ENCODE measurements around the gene PITX1. TPM values are rescaled to one million over a fixed set of nuclear protein-coding genes. Genes with fewer than 3 reads are reported as not detected.

The PITX1 gene
- total and polyA plus RNA-seq, 2 donors (not counting 1 experiment from before 2014, with no cell fraction given): 1.7 to 3.1 TPM

DNA sequence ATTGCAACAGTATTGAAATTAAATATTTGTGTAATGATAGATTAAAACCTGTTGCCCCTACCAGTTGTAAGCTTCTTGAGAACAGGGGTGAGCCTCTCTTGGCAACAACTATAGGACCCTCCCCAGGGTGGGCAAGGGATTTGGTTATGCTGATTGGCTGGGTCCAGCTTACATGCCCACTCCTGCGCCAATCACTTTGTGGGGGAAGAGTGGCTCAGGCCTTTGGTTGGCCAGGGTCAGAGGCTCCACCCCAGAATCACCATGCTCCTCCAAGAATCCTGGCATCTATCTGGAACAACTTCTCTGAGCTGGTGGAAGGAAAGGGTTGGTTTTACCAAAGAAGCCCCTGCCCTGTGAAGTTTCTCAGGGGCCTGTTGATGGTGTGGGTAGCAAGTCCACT, 8.6 kb upstream of the PITX1 start:
- H3K4me2 ChIP-seq (ENCODE audit: extremely low read depth, insufficient read depth, low read length): no peak overlapping the region
- H3K36me3 ChIP-seq (ENCODE audit: control insufficient read depth, insufficient read depth, low read length): no peaks in the 10 kb centered on the region
- no peak for DNase-seq (ENCODE audit: low read depth in 2 of 2)
- H3K4me1 ChIP-seq (ENCODE audit: control insufficient read depth, extremely low read depth, insufficient read depth, low read length): no peaks in the 10 kb centered on the region
- no peak overlapping the region for H3K27ac ChIP-seq (ENCODE audit: insufficient read depth, low read length)
- H3K4me3 ChIP-seq (replicated peaks in 1 of 4; ENCODE audit: control extremely low read depth in 1 of 4, insufficient read depth in 1 of 4, low read depth in 3 of 4, low read length in 4 of 4): no peak overlapping the region
- no peaks in the 10 kb centered on the region for H4K20me1 ChIP-seq (ENCODE audit: control insufficient read depth, extremely low read depth, insufficient read depth, low read length)
- no peaks in the 10 kb centered on the region for H3K79me2 ChIP-seq (ENCODE audit: control insufficient read depth, insufficient read depth, low read length)
- peaks cover 64% of the 10 kb centered on the region for H3K27me3 ChIP-seq (ENCODE audit: control insufficient read depth, insufficient read depth, low read length)
- no peak overlapping the region for H2AFZ ChIP-seq (ENCODE audit: low read length)
- H3K9me3 ChIP-seq (ENCODE audit: control insufficient read depth, insufficient read depth, low read depth, low read length): no peaks in the 10 kb centered on the region
- TF ChIP-seq EZH2 (IDR thresholded peaks at IDR 0.05; ENCODE audit: low read length, missing control alignments): peak; percentile 17
- TF ChIP-seq, protein P1, sequence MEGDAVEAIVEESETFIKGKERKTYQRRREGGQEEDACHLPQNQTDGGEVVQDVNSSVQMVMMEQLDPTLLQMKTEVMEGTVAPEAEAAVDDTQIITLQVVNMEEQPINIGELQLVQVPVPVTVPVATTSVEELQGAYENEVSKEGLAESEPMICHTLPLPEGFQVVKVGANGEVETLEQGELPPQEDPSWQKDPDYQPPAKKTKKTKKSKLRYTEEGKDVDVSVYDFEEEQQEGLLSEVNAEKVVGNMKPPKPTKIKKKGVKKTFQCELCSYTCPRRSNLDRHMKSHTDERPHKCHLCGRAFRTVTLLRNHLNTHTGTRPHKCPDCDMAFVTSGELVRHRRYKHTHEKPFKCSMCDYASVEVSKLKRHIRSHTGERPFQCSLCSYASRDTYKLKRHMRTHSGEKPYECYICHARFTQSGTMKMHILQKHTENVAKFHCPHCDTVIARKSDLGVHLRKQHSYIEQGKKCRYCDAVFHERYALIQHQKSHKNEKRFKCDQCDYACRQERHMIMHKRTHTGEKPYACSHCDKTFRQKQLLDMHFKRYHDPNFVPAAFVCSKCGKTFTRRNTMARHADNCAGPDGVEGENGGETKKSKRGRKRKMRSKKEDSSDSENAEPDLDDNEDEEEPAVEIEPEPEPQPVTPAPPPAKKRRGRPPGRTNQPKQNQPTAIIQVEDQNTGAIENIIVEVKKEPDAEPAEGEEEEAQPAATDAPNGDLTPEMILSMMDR (conservative IDR thresholded peaks at IDR 0.05 in 1 of 2, IDR thresholded peaks at IDR 0.05 in 1 of 2; ENCODE audit: low read depth in 1 of 2, low read length in 2 of 2): no peak
- no peak overlapping the region for H3K9ac ChIP-seq (ENCODE audit: insufficient read depth, low read length)

DNA sequence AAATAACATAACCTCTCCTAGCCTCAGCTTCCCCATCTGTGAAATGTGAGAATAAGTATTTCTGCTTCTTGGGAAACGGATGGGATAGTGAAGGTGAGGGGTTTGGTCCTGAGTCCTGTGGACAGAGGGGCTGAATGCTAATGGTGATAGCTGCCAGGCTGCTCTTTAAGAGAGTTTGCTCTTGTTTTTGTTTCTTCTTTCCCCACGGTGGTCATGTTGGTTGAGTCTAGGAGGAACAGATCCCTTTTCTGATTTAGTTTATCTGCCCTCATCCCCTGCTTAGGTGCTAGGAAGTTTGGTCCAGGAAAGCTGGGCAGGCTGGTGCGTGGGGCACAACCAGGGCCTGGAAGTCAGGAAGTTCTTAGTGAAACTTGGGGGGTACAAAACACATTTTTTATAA, 7.7 kb upstream of the PITX1 start:
- Histone ChIP-seq H2AFZ (ENCODE audit: low read length) (no peak overlapping the region), H3K4me3 (replicated peaks in 1 of 4; ENCODE audit: control extremely low read depth in 1 of 4, insufficient read depth in 1 of 4, low read depth in 3 of 4, low read length in 4 of 4) (no peak overlapping the region), H3K9me3 (ENCODE audit: control insufficient read depth, insufficient read depth, low read depth, low read length) (no peaks in the 10 kb centered on the region), H3K27ac (ENCODE audit: insufficient read depth, low read length) (no peak overlapping the region), H3K4me2 (ENCODE audit: extremely low read depth, insufficient read depth, low read length) (no peak overlapping the region), H4K20me1 (ENCODE audit: control insufficient read depth, extremely low read depth, insufficient read depth, low read length) (no peaks in the 10 kb centered on the region), H3K4me1 (ENCODE audit: control insufficient read depth, extremely low read depth, insufficient read depth, low read length) (no peaks in the 10 kb centered on the region), H3K9ac (ENCODE audit: insufficient read depth, low read length) (no peak overlapping the region), H3K79me2 (ENCODE audit: control insufficient read depth, insufficient read depth, low read length) (no peaks in the 10 kb centered on the region), H3K36me3 (ENCODE audit: control insufficient read depth, insufficient read depth, low read length) (no peaks in the 10 kb centered on the region), H3K27me3 (ENCODE audit: control insufficient read depth, insufficient read depth, low read length) (peaks cover 69% of the 10 kb centered on the region)
- DNase-seq (ENCODE audit: low read depth in 2 of 2): no peak
- TF ChIP-seq, protein P1 (conservative IDR thresholded peaks at IDR 0.05 in 1 of 2, IDR thresholded peaks at IDR 0.05 in 1 of 2; ENCODE audit: low read depth in 1 of 2, low read length in 2 of 2): no peak
- no peak for TF ChIP-seq EZH2 (IDR thresholded peaks at IDR 0.05; ENCODE audit: low read length, missing control alignments)

DNA sequence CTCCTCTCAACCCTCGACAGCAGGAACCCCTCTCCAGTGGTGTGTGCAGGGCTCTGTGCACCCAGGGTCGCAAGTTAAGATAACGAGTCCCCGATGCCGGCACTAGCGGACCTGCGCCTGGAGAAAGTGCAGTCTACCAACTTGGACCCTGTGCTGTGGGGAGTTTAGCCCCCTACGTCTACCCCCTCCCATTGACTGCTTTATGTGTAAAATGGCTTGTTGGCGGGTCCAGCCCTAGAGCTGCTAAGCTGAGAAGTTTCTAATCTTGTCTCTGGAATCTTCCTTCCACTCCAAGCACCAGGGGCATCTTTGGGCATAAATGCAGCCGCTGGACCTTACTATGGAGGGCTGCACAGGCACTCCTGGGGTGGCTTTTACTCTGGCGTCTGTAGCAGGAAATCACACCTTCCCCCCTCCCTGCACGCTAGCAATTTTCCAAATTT, 7.1 kb upstream of the PITX1 start:
- H4K20me1 ChIP-seq (ENCODE audit: control insufficient read depth, extremely low read depth, insufficient read depth, low read length): no peaks in the 10 kb centered on the region
- no peaks in the 10 kb centered on the region for H3K4me1 ChIP-seq (ENCODE audit: control insufficient read depth, extremely low read depth, insufficient read depth, low read length)
- no peaks in the 10 kb centered on the region for H3K79me2 ChIP-seq (ENCODE audit: control insufficient read depth, insufficient read depth, low read length)
- no peak overlapping the region for H3K27ac ChIP-seq (ENCODE audit: insufficient read depth, low read length)
- H3K4me2 ChIP-seq (ENCODE audit: extremely low read depth, insufficient read depth, low read length): no peak overlapping the region
- DNase-seq (ENCODE audit: low read depth in 2 of 2): no peak
- H3K4me3 ChIP-seq (replicated peaks in 1 of 4; ENCODE audit: control extremely low read depth in 1 of 4, insufficient read depth in 1 of 4, low read depth in 3 of 4, low read length in 4 of 4): no peak overlapping the region
- H3K27me3 ChIP-seq (ENCODE audit: control insufficient read depth, insufficient read depth, low read length): peaks cover 73% of the 10 kb centered on the region
- no peaks in the 10 kb centered on the region for H3K9me3 ChIP-seq (ENCODE audit: control insufficient read depth, insufficient read depth, low read depth, low read length)
- no peak overlapping the region for H3K9ac ChIP-seq (ENCODE audit: insufficient read depth, low read length)
- no peaks in the 10 kb centered on the region for H3K36me3 ChIP-seq (ENCODE audit: control insufficient read depth, insufficient read depth, low read length)
- no peak for TF ChIP-seq EZH2 (IDR thresholded peaks at IDR 0.05; ENCODE audit: low read length, missing control alignments)
- TF ChIP-seq, protein P1 (conservative IDR thresholded peaks at IDR 0.05 in 1 of 2, IDR thresholded peaks at IDR 0.05 in 1 of 2; ENCODE audit: low read depth in 1 of 2, low read length in 2 of 2): no peak
- no peak overlapping the region for H2AFZ ChIP-seq (ENCODE audit: low read length)

Measured in fibroblast of lung (primary cell).